Epithelial cell of prostate (primary cell): ENCODE measurements around the gene CLASP1.
A peak's percentile ranks its signal among the peaks of the same experiment; 100 is the strongest.
"Not testable (repeated sequence)": the region's sequence is repeated elsewhere in the genome, so short reads cannot be mapped to it uniquely, and the experiment has no call there.

Experiments used
- DNase-seq: peaks from one replicate; pipeline ENCODE4 v3.0.0-alpha.2; 2011; ENCODE audit warnings: low read depth, low spot score
- H3K27ac ChIP-seq: fragments of 450-650 bp; 2 replicates; pipeline ENCODE4 v1.5.1; 2017; ENCODE audit warnings: mild to moderate bottlenecking

CLASP1 gene

GRCh38 chr2:121485039-121485438 is 164.2 kb downstream of the CLASP1 start:
- no peak for DNase-seq
- peak overlapping the region; percentile 87 for H3K27ac ChIP-seq

- H3K27ac ChIP-seq, result peak overlapping the region; percentile 87
Measured at GRCh38 chr2:121483846-121484245, 165.4 kb downstream of the CLASP1 start.

GRCh38 chr2:121483021-121483420 is 166.2 kb downstream of the CLASP1 start:
- H3K27ac ChIP-seq, result peak overlapping the region; percentile 87
- DNase-seq, result no peak

More at GRCh38 chr2:121483846-121484245, 165.4 kb downstream of the CLASP1 start:
- no peak for DNase-seq

DNA sequence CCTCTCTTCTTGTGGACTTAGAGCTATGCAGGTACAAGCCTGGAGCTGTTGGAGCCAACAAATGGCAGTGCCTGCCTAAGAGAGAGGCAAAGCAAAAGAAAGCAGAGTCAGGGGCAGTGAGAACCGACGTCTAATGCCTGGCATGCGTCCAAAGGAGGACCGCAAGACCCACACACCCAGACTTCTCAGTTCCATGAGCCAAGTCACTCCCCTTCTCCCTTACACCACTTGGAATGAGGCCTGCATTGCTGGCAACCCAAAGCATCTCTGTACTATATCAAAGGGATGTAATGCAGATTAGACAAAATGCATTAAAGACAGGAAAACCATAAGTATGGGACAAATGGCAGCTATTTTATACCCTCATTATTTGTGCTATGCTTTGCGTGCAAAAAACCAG is 168.4 kb downstream of the CLASP1 start:
- DNase-seq, result no peak
- H3K27ac ChIP-seq, result peak overlapping the region; percentile 22

GRCh38 chr2:121479882-121480522 is 169.3 kb downstream of the CLASP1 start:
- peak overlapping the region; percentile 22 for H3K27ac ChIP-seq
- no peak for DNase-seq

GRCh38 chr2:121478996-121479745 is 170.1 kb downstream of the CLASP1 start:
- no peak for DNase-seq
- H3K27ac ChIP-seq, result no peak overlapping the region

GRCh38 chr2:121478358-121478995 is 170.8 kb downstream of the CLASP1 start:
- H3K27ac ChIP-seq, DNase-seq: not testable (repeated sequence)

GRCh38 chr2:121476684-121477083 is 172.6 kb downstream of the CLASP1 start:
- peak overlapping the region; percentile 62 for H3K27ac ChIP-seq
- DNase-seq, result no peak

DNA sequence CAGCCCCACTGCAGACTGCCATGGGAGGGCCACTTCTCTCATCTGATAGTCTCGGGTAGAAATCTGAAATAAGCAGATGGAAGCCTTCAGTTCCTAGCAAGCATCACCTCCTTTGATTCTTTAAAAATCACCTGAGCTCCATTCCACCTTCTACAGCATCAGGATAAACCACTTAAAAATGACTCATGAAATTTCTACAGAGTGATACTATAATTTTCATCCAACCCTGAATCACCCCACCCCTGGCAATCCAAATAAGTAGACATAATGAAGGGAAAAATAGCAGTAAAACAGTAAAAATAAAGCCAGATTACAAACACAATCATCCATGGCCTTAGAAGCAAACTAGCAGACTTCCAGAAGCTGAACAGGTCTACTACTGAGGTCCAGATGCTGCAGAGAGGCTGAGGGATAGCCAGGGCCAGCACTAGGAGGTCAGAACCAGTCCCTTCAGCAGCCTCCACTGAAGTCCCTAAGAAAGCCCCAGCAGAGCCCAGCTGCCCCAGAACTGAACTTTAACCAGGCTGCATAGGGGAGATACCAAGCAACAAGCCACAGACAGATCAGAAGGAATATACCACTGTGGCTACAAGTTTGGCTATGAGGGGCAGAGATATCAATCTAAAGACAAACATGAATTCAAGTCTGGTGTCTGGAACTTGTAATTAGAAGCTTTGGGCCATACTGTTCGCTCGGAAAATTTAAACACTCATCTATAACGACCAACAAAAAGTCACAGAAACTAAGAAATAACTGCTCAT is 173.3 kb downstream of the CLASP1 start:
- peak overlapping the region; percentile 62 for H3K27ac ChIP-seq
- no peak for DNase-seq

DNA sequence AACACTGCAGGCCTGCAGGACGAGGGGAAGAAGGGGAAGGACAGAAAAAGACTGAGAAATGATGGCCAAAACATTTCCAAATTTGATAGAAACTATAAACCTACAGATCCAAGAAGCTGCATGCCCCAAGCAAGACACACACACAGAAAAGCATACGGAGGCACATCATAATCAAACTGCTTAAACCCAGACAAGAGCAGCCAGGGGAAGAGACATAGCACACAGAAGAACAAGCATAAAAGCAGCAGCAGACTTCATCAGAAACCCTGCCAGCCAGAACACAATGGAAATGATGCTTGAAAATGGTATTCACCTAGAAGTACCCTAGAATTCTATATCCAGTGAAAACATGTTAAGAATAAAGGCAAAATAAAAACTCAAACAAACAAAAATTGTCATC is 175.8 kb downstream of the CLASP1 start:
- no peak for DNase-seq
- H3K27ac ChIP-seq, result peak overlapping the region; percentile 53

- peak overlapping the region; percentile 53 for H3K27ac ChIP-seq
Measured at GRCh38 chr2:121472470-121472993, 176.7 kb downstream of the CLASP1 start.

DNA sequence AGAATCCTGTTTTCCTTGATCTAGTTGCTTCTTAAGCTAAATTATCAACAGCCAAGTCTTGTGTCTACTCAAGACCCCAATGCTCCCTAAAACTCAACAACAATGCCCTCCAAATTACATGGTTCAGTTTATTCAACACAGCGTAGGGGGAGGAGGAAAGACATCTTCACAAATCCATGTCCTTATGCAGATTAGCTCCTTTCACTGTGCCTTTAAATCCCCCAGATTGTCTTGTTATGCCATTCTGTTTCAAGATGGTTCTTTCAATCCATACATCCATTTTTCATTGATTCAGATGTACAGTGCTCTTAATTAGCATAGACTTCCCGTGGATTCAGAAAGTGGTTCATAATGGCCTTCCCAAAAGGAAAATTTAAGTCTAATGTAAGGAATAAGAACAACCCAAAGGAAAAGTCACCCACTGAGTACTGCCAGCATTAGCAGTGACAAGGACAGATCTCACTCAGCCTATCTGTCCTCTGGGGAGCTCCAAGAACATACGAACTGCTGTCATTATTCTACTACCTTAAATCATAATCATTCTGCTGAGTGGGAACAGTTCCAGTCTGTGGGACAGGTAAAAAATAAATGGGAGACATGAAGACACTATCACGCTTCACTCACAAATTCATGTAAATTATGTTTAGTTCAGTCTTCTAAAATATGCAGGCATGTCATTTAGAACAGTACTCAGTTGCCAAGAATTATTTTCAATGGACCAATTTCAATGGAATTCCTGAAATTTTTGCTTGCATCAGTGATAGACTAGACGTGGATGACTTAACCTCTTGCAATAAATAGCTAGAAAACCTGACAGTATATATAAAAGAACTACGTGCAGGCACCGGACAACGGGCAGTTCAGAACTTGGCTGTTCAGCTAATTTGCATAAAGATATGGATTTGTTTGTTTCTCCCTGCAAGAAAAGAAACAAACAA is 177.5 kb downstream of the CLASP1 start:
- peak overlapping the region; percentile 53 for H3K27ac ChIP-seq
- DNase-seq, result no peak

More at GRCh38 chr2:121472470-121472993, 176.7 kb downstream of the CLASP1 start:
- DNase-seq, result no peak

GRCh38 chr2:121470917-121471316 is 178.3 kb downstream of the CLASP1 start:
- DNase-seq, result no peak
- no peak overlapping the region for H3K27ac ChIP-seq

DNA sequence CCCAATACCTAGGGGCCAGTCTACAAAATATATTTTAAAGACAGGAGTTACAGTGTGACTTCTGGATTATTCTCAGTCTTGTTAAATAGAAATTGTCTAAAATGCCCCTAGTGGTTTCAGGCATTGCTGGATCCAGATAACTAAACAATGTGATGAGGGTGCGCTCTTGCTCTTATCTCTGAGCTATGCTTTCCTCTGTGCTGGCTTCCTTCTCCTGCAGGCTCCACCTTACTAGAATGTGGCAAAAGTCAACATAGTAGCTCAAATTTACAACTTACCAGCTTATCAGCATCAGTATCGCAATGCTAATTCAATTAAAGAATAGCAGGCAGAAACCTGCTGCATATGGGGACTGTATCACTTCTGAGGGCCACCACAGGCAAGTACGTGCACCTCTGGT is 179.9 kb downstream of the CLASP1 start:
- no peak overlapping the region for H3K27ac ChIP-seq
- DNase-seq, result no peak

DNA sequence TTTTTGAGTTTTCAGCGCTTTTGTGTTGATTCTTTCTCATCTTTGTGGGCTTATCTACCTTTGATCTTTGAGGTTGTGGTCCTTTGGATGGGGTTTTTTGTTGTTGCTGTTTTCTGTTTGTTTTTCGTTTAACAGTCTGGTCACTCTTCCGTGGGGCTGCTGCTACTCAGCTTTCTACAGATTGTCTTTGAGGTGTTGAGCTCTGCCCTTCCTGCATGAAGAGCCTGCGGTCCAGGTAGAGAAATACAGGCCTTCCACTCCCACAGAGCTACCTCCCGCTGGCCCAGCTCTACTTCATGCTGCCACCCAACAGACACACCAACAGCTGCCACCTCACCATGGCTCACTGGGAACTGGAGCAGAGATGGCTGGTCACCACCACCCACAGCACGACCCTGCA is 180.3 kb downstream of the CLASP1 start:
- H3K27ac ChIP-seq, result no peak overlapping the region
- DNase-seq, result no peak

DNA sequence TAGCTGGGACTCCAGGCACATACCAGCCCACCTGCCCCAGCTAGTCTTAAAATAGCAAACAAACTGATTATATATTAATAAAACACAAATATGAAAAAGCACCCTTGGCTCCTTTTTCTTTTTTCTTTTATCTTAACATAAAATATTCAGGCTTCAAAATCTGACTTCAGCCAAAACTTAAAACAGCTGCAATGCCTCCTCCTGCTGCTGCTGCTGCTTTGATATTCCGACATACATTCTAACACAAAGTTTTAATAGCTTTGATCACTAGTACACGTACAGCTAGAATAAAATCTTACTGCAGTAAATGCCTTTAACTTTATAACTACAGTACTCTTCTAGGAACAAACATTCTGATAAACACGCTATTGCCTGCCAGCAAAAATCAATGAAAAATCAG is 190.0 kb downstream of the CLASP1 start:
- H3K27ac ChIP-seq, result no peak overlapping the region
- no peak for DNase-seq

- DNase-seq, result no peak
- no peak overlapping the region for H3K27ac ChIP-seq
Measured at GRCh38 chr2:121456325-121456724, 192.9 kb downstream of the CLASP1 start.

GRCh38 chr2:121455446-121455845 is 193.8 kb downstream of the CLASP1 start:
- no peak overlapping the region for H3K27ac ChIP-seq
- DNase-seq, result no peak

DNA sequence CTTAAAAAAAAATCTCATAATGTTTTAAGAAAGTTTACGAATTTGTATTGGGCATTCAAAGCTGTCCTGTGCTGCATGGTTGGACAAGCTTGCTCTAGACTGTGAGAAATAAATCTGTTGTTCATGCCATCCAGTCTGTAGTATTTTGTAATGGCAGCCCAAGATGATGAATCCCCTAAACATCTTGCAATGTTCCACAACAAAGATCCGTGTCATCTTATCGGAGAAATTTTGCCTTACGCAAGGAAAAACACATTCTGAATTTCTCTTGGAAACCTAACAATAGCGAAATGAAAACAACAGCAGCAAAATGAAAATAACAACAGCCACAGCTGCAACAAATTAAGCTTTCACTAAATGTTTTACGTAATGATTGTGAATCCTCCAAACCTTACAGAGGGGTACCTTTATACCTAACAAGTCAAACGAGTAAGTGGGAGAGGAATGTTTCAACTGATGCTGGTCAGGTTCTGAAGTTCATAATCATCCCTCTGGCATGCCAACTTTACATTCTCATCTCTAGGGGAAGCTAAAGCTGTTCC is 194.6 kb downstream of the CLASP1 start:
- DNase-seq, result no peak
- H3K27ac ChIP-seq, result no peak overlapping the region
